Cardiac muscle cell (in vitro differentiated cells and primary cell): Measurements from ENCODE around the gene TSEN2. TPM values are rescaled to one million over a fixed set of nuclear protein-coding genes. Genes with fewer than 3 reads are reported as not detected.
"Not testable (repeated sequence)": the region's sequence is repeated elsewhere in the genome, so short reads cannot be mapped to it uniquely, and the experiment has no call there.

Experiments
- DNase-seq, 2 donors: peaks; one replicate each; pipeline versions ENCODE4 v3.0.0 to v3.0.0-alpha.2; 2010 to 2017; ENCODE audit warnings: low read depth in 1 of 2, low spot score in 1 of 2
- H3K27ac ChIP-seq: fragments of 200-600 bp; sonication (generic); 2 replicates; pipeline ENCODE4 v1.5.1; 2016
- H3K27me3 ChIP-seq: fragments of 200-600 bp; sonication (generic); 2 replicates; pipeline ENCODE4 v1.6.0; 2016; ENCODE audit warnings: control low read depth
- H3K36me3 ChIP-seq: fragments of 200-600 bp; sonication (generic); 2 replicates; pipeline ENCODE4 v1.5.1; 2016; ENCODE audit warnings: control low read depth
- H3K4me1 ChIP-seq: fragments of 200-600 bp; sonication (generic); 2 replicates; pipeline ENCODE4 v1.8.1; 2017; ENCODE audit warnings: low read depth, mild to moderate bottlenecking, mixed run types
- H3K4me3 ChIP-seq: fragments of 200-600 bp; sonication (generic); 2 replicates; pipeline ENCODE4 v1.5.1; 2016; ENCODE audit warnings: mild to moderate bottlenecking
- H3K9me3 ChIP-seq: fragments of 200-600 bp; sonication (generic); 2 replicates; pipeline ENCODE4 v1.5.1; 2017; ENCODE audit warnings: low read depth, mild to moderate bottlenecking, control low read depth
- CTCF ChIP-seq: IDR thresholded peaks from 2 replicates; pipeline ENCODE4 v1.5.1; 2012; ENCODE audit warnings: low read depth, mild to moderate bottlenecking, low read length
- polyA plus RNA-seq: library from polyadenylated mRNA; unstranded; fragments of >200 nt; fragmentation: Nextera tagmentation; extraction: Ambion mirVana; gene quantifications from 2 replicates; pipeline ENCODE4 v1.2.1, GENCODE V29; 2016
- total RNA-seq: library from RNA; depleted of rRNA; stranded (reverse); fragments of >200 nt; gene quantifications from 2 replicates; pipeline ENCODE4 v1.2.3, GENCODE V29; 2016

The TSEN2 gene
- total and polyA plus RNA-seq, 2 experiments from 2014 or later: 24.4 to 25.7 TPM

GRCh38 chr3:12465836-12466225, 18.4 kb upstream of the TSEN2 start:
- H3K36me3 ChIP-seq: no peaks in the 10 kb centered on the region
- H3K27me3 ChIP-seq: no peaks in the 10 kb centered on the region
- H3K4me1 ChIP-seq: no peaks in the 10 kb centered on the region
- TF ChIP-seq CTCF: no peak
- H3K9me3 ChIP-seq: no peaks in the 10 kb centered on the region
- no peak overlapping the region for H3K4me3 ChIP-seq
- no peak overlapping the region for H3K27ac ChIP-seq
- DNase-seq: no peak

GRCh38 chr3:12467746-12468145, 16.5 kb upstream of the TSEN2 start:
- Histone ChIP-seq H3K27me3 (no peaks in the 10 kb centered on the region), H3K4me3 (no peak overlapping the region), H3K4me1 (no peaks in the 10 kb centered on the region), H3K36me3 (no peaks in the 10 kb centered on the region), H3K9me3 (no peaks in the 10 kb centered on the region), H3K27ac (no peak overlapping the region)
- no peak for DNase-seq
- TF ChIP-seq CTCF: no peak

GRCh38 chr3:12468276-12468675, 16.0 kb upstream of the TSEN2 start:
- Histone ChIP-seq H3K27me3 (no peaks in the 10 kb centered on the region), H3K4me1 (no peaks in the 10 kb centered on the region), H3K9me3 (no peaks in the 10 kb centered on the region), H3K27ac (no peak overlapping the region), H3K36me3 (no peaks in the 10 kb centered on the region), H3K4me3 (no peak overlapping the region)
- TF ChIP-seq CTCF: no peak
- DNase-seq: no peak

GRCh38 chr3:12468757-12469156, 15.5 kb upstream of the TSEN2 start:
- H3K36me3 ChIP-seq: no peaks in the 10 kb centered on the region

GRCh38 chr3:12469222-12469621, 15.1 kb upstream of the TSEN2 start:
- not testable (repeated sequence) for H3K4me1 ChIP-seq, H3K9me3 ChIP-seq, H3K4me3 ChIP-seq, H3K36me3 ChIP-seq, H3K27me3 ChIP-seq, H3K27ac ChIP-seq, DNase-seq

More at GRCh38 chr3:12468757-12469156, 15.5 kb upstream of the TSEN2 start:
- no peak overlapping the region for H3K4me3 ChIP-seq
- no peaks in the 10 kb centered on the region for H3K27me3 ChIP-seq
- no peaks in the 10 kb centered on the region for H3K9me3 ChIP-seq
- H3K4me1 ChIP-seq: no peaks in the 10 kb centered on the region
- DNase-seq: no peak
- H3K27ac ChIP-seq: no peak overlapping the region
- no peak for TF ChIP-seq CTCF

GRCh38 chr3:12470111-12470510, 14.2 kb upstream of the TSEN2 start:
- no peaks in the 10 kb centered on the region for H3K4me1 ChIP-seq
- no peak overlapping the region for H3K4me3 ChIP-seq
- H3K27ac ChIP-seq: no peak overlapping the region
- no peaks in the 10 kb centered on the region for H3K9me3 ChIP-seq
- no peaks in the 10 kb centered on the region for H3K27me3 ChIP-seq
- no peak for TF ChIP-seq CTCF
- no peak for DNase-seq
- no peaks in the 10 kb centered on the region for H3K36me3 ChIP-seq
